Urothelium cell line (cell line): ENCODE results near the gene DOC2A.
"Not testable (repeated sequence)": the region's sequence is repeated elsewhere in the genome, so short reads cannot be mapped to it uniquely, and the experiment has no call there.

Source experiments
- DNase-seq: peaks from one replicate; pipeline ENCODE4 v3.0.0; 2011; ENCODE audit warnings: low spot score, mixed read lengths
- FAIRE-seq: peaks from 2 replicates; lab custom pipeline; 2011; peaks lifted over from hg19 to GRCh38; lab: Jason Lieb, UNC

DOC2A gene

GRCh38 chr16:30010844-30011713 lies at the start of gene DOC2A:
TSS of gene DOC2A (minus strand) at chr16:30011027. CDS start at chr16:30010222, 805 bp downstream.
- no peak for FAIRE-seq
- DNase-seq = peak; percentile 48

GRCh38 chr16:30060346-30060745 lies 49.5 kb upstream of the DOC2A start:
- FAIRE-seq = no peak

GRCh38 chr16:30054959-30055553 lies 44.2 kb upstream of the DOC2A start:
- no peak for FAIRE-seq

More at GRCh38 chr16:30060346-30060745, 49.5 kb upstream of the DOC2A start:
- DNase-seq = no peak

GRCh38 chr16:30054451-30054850 lies 43.6 kb upstream of the DOC2A start:
- no peak for FAIRE-seq
- DNase-seq = no peak

More at GRCh38 chr16:30054959-30055553, 44.2 kb upstream of the DOC2A start:
- peak; percentile 25 for DNase-seq

GRCh38 chr16:30053376-30054015 lies 42.7 kb upstream of the DOC2A start:
- FAIRE-seq (no peak), DNase-seq (no peak)

GRCh38 chr16:30052671-30053372 lies 42.0 kb upstream of the DOC2A start:
- DNase-seq (peak; percentile 89), FAIRE-seq (no peak)

- FAIRE-seq = no peak
- DNase-seq = peak; percentile 42
These were observed 40.7 kb upstream of the DOC2A start for GRCh38 chr16:30051518-30051917.

GRCh38 chr16:30049871-30050270 lies 39.0 kb upstream of the DOC2A start:
- DNase-seq (no peak), FAIRE-seq (no peak)

- no peak for FAIRE-seq
- no peak for DNase-seq
These were observed 35.8 kb upstream of the DOC2A start for GRCh38 chr16:30046588-30046987.

GRCh38 chr16:30046178-30046577 lies 35.4 kb upstream of the DOC2A start:
- FAIRE-seq (no peak), DNase-seq (no peak)

- DNase-seq = no peak
- FAIRE-seq = no peak
These were observed 31.0 kb upstream of the DOC2A start for GRCh38 chr16:30041841-30042240.

GRCh38 chr16:30040690-30041089 lies 29.9 kb upstream of the DOC2A start:
- not testable (repeated sequence) for FAIRE-seq, DNase-seq

- DNase-seq = no peak
- no peak for FAIRE-seq
These were observed 29.4 kb upstream of the DOC2A start for GRCh38 chr16:30040221-30040620.

GRCh38 chr16:30033270-30033669 lies 22.4 kb upstream of the DOC2A start:
- FAIRE-seq (no peak), DNase-seq (no peak)

- peak; percentile 63 for DNase-seq
- FAIRE-seq = no peak
These were observed 21.4 kb upstream of the DOC2A start for GRCh38 chr16:30032083-30032819.

GRCh38 chr16:30031477-30031918 lies 20.7 kb upstream of the DOC2A start:
- no peak for FAIRE-seq

GRCh38 chr16:30030841-30031413 lies 20.1 kb upstream of the DOC2A start, which contains the start of gene TLCD3B:
TSS of gene TLCD3B (minus strand) at chr16:30031271. CDS start at chr16:30030527, 744 bp downstream.
- FAIRE-seq (no peak), DNase-seq (no peak)

More at GRCh38 chr16:30031477-30031918, 20.7 kb upstream of the DOC2A start:
- no peak for DNase-seq

GRCh38 chr16:30030011-30030685 lies 19.3 kb upstream of the DOC2A start:
- DNase-seq = no peak
- no peak for FAIRE-seq

- FAIRE-seq (no peak), DNase-seq (no peak)
These were observed 17.7 kb upstream of the DOC2A start for GRCh38 chr16:30028438-30029076.
